SJSA1 (cell line): ENCODE measurements around the gene MAFF. TPM values are rescaled to one million over a fixed set of nuclear protein-coding genes. Genes with fewer than 3 reads are reported as not detected.
A peak's percentile ranks its signal among the peaks of the same experiment; 100 is the strongest.

Experiments used
- DNase-seq, 2 experiments: peaks; one replicate each; pipeline ENCODE4 v3.0.0-alpha.2; 2015 to 2020; ENCODE audit warnings: low spot score in 2 of 2, low read depth in 1 of 2
- H3K27ac ChIP-seq: fragments of 250-450 bp; sonication (Bioruptor Pico); 2 replicates; pipeline ENCODE4 v1.5.1; 2020; ENCODE audit warnings: mild to moderate bottlenecking, moderate library complexity
- H3K27me3 ChIP-seq: fragments of 250-450 bp; sonication (Bioruptor Pico); replicated peaks from 2 replicates; pipeline ENCODE4 v1.5.1; 2020; ENCODE audit warnings: mild to moderate bottlenecking, moderate library complexity
- H3K36me3 ChIP-seq: fragments of 250-450 bp; sonication (Bioruptor Pico); 2 replicates; pipeline ENCODE4 v1.5.1; 2020; ENCODE audit warnings: mild to moderate bottlenecking
- H3K4me1 ChIP-seq: fragments of 250-450 bp; sonication (Bioruptor Pico); replicated peaks from 2 replicates; pipeline ENCODE4 v1.6.1; 2021; ENCODE audit warnings: mild to moderate bottlenecking
- H3K4me3 ChIP-seq: fragments of 250-450 bp; sonication (Bioruptor Pico); 2 replicates; pipeline ENCODE4 v1.5.1; 2020; ENCODE audit warnings: mild to moderate bottlenecking
- H3K9me3 ChIP-seq: fragments of 250-450 bp; sonication (Bioruptor Pico); replicated peaks from 2 replicates; pipeline ENCODE4 v1.5.1; 2020; ENCODE audit warnings: mild to moderate bottlenecking
- total RNA-seq: library from RNA; depleted of rRNA; stranded (reverse); fragments of >200 nt; shearing (Covaris generic); gene quantifications from 2 replicates; pipeline ENCODE4 v1.2.3, GENCODE V29; 2014

The MAFF gene
- total RNA-seq, 1 experiment from 2014 or later = 52.1 TPM

- H3K4me1 ChIP-seq = peaks cover 28% of the 10 kb centered on the region
Observed at GRCh38 chr22:38219632-38220031, 17.8 kb downstream of the MAFF start.

GRCh38 chr22:38220163-38220562 is 18.4 kb downstream of the MAFF start:
- Histone ChIP-seq H3K4me1 (peaks cover 28% of the 10 kb centered on the region), H3K27ac (peak overlapping the region; percentile 99), H3K27me3 (no peaks in the 10 kb centered on the region), H3K36me3 (peaks cover 72% of the 10 kb centered on the region), H3K4me3 (no peak overlapping the region), H3K9me3 (no peaks in the 10 kb centered on the region)
- no peak for DNase-seq

More at GRCh38 chr22:38219632-38220031, 17.8 kb downstream of the MAFF start:
- no peaks in the 10 kb centered on the region for H3K9me3 ChIP-seq
- H3K4me3 ChIP-seq = no peak overlapping the region
- H3K36me3 ChIP-seq = peaks cover 72% of the 10 kb centered on the region
- peak overlapping the region; percentile 99 for H3K27ac ChIP-seq
- no peak for DNase-seq
- H3K27me3 ChIP-seq = no peaks in the 10 kb centered on the region

- no peaks in the 10 kb centered on the region for H3K27me3 ChIP-seq
- no peak overlapping the region for H3K27ac ChIP-seq
- no peak overlapping the region for H3K4me3 ChIP-seq
- peaks cover 72% of the 10 kb centered on the region for H3K36me3 ChIP-seq
- no peaks in the 10 kb centered on the region for H3K9me3 ChIP-seq
- peaks cover 28% of the 10 kb centered on the region for H3K4me1 ChIP-seq
- DNase-seq = no peak
Observed at GRCh38 chr22:38220653-38221386, 19.0 kb downstream of the MAFF start.

- no peak for DNase-seq
- H3K4me1 ChIP-seq = peaks cover 30% of the 10 kb centered on the region
- peaks cover 72% of the 10 kb centered on the region for H3K36me3 ChIP-seq
- no peaks in the 10 kb centered on the region for H3K9me3 ChIP-seq
- H3K27me3 ChIP-seq = no peaks in the 10 kb centered on the region
- H3K4me3 ChIP-seq = no peak overlapping the region
- H3K27ac ChIP-seq = no peak overlapping the region
Observed at GRCh38 chr22:38221407-38221806, 19.6 kb downstream of the MAFF start.

- Histone ChIP-seq H3K27ac (no peak overlapping the region), H3K4me3 (no peak overlapping the region), H3K9me3 (no peaks in the 10 kb centered on the region), H3K27me3 (no peaks in the 10 kb centered on the region), H3K36me3 (peaks cover 74% of the 10 kb centered on the region), H3K4me1 (peaks cover 38% of the 10 kb centered on the region)
- no peak for DNase-seq
Observed at GRCh38 chr22:38221908-38222796, 20.4 kb downstream of the MAFF start.

GRCh38 chr22:38222797-38223119 is 21.0 kb downstream of the MAFF start:
- no peak for DNase-seq
- Histone ChIP-seq H3K27me3 (no peaks in the 10 kb centered on the region), H3K36me3 (peaks cover 80% of the 10 kb centered on the region), H3K27ac (no peak overlapping the region), H3K9me3 (no peaks in the 10 kb centered on the region), H3K4me3 (no peak overlapping the region), H3K4me1 (peaks cover 40% of the 10 kb centered on the region)

- peaks cover 40% of the 10 kb centered on the region for H3K4me1 ChIP-seq
- H3K9me3 ChIP-seq = no peaks in the 10 kb centered on the region
- no peak for DNase-seq
- H3K27me3 ChIP-seq = no peaks in the 10 kb centered on the region
- H3K36me3 ChIP-seq = peaks cover 86% of the 10 kb centered on the region
- no peak overlapping the region for H3K27ac ChIP-seq
- H3K4me3 ChIP-seq = no peak overlapping the region
Observed at GRCh38 chr22:38223289-38223960, 21.6 kb downstream of the MAFF start.

- Histone ChIP-seq H3K27me3 (no peaks in the 10 kb centered on the region), H3K4me1 (peaks cover 39% of the 10 kb centered on the region), H3K36me3 (peaks cover 81% of the 10 kb centered on the region)
Observed at GRCh38 chr22:38226853-38227649, 25.3 kb downstream of the MAFF start.

GRCh38 chr22:38228326-38228872 is 26.6 kb downstream of the MAFF start:
- DNase-seq = no peak
- Histone ChIP-seq H3K36me3 (peaks cover 79% of the 10 kb centered on the region), H3K27me3 (no peaks in the 10 kb centered on the region), H3K4me1 (peaks cover 39% of the 10 kb centered on the region), H3K27ac (peak overlapping the region; percentile 85), H3K9me3 (no peaks in the 10 kb centered on the region), H3K4me3 (no peak overlapping the region)

More at GRCh38 chr22:38226853-38227649, 25.3 kb downstream of the MAFF start:
- DNase-seq = no peak
- Histone ChIP-seq H3K27ac (peak overlapping the region; percentile 85), H3K4me3 (no peak overlapping the region), H3K9me3 (no peaks in the 10 kb centered on the region)

- H3K27ac ChIP-seq = peak overlapping the region; percentile 85
- H3K4me1 ChIP-seq = peaks cover 39% of the 10 kb centered on the region
- no peaks in the 10 kb centered on the region for H3K27me3 ChIP-seq
- H3K4me3 ChIP-seq = no peak overlapping the region
- H3K9me3 ChIP-seq = no peaks in the 10 kb centered on the region
- peaks cover 79% of the 10 kb centered on the region for H3K36me3 ChIP-seq
- DNase-seq = peak; percentile 94 to 98
Observed at GRCh38 chr22:38228873-38229740, 27.3 kb downstream of the MAFF start.

GRCh38 chr22:38230108-38230825 is 28.5 kb downstream of the MAFF start:
- Histone ChIP-seq H3K27me3 (no peaks in the 10 kb centered on the region), H3K9me3 (no peaks in the 10 kb centered on the region), H3K36me3 (peaks cover 79% of the 10 kb centered on the region), H3K4me3 (no peak overlapping the region), H3K27ac (no peak overlapping the region; the same call in 1 of the 2 replicates), H3K4me1 (peaks cover 39% of the 10 kb centered on the region)
- DNase-seq = peak in 1 of 2 experiments; percentile 70

- Histone ChIP-seq H3K36me3 (peaks cover 79% of the 10 kb centered on the region), H3K4me3 (no peak overlapping the region), H3K27ac (no peak overlapping the region), H3K27me3 (no peaks in the 10 kb centered on the region), H3K9me3 (no peaks in the 10 kb centered on the region), H3K4me1 (peaks cover 39% of the 10 kb centered on the region)
- DNase-seq = no peak
Observed at GRCh38 chr22:38230916-38231315, 29.1 kb downstream of the MAFF start.
